C4-2B (cell line): Measurements from ENCODE around the gene NPLOC4.
"Not testable (repeated sequence)": the region's sequence is repeated elsewhere in the genome, so short reads cannot be mapped to it uniquely, and the experiment has no call there.

Experiments
- H3K27ac ChIP-seq: fragments of 450-650 bp; 2 replicates; pipeline ENCODE4 v1.5.1; 2017
- CTCF ChIP-seq: fragments of 450-650 bp; conservative IDR thresholded peaks from 2 replicates; pipeline ENCODE4 v1.5.1; 2017; ENCODE audit warnings: mild to moderate bottlenecking
- ZFX ChIP-seq: fragments of 450-650 bp; IDR thresholded peaks from 2 replicates; pipeline ENCODE4 v1.6.1; 2017

Gene NPLOC4

GRCh38 chr17:81682565-81683207 lies 45.8 kb upstream of the NPLOC4 start:
- TF ChIP-seq CTCF (no peak), ZFX (no peak)
- H3K27ac ChIP-seq: peak overlapping the region; percentile 93

- no peak overlapping the region for H3K27ac ChIP-seq
- no peak for TF ChIP-seq ZFX
- no peak for TF ChIP-seq CTCF
These were observed 44.8 kb upstream of the NPLOC4 start for GRCh38 chr17:81681672-81682071.

GRCh38 chr17:81680150-81680549 lies 43.2 kb upstream of the NPLOC4 start:
- H3K27ac ChIP-seq: no peak overlapping the region
- TF ChIP-seq CTCF: no peak
- no peak for TF ChIP-seq ZFX

GRCh38 chr17:81676906-81677305 lies 40.0 kb upstream of the NPLOC4 start:
- no peak for TF ChIP-seq CTCF
- no peak for TF ChIP-seq ZFX
- no peak overlapping the region for H3K27ac ChIP-seq

- TF ChIP-seq CTCF: peak; percentile 88
- not testable (repeated sequence) for H3K27ac ChIP-seq
These were observed 38.8 kb upstream of the NPLOC4 start for GRCh38 chr17:81675515-81676221.

- TF ChIP-seq ZFX: no peak
- TF ChIP-seq CTCF: no peak
- H3K27ac ChIP-seq: no peak overlapping the region
These were observed 36.8 kb upstream of the NPLOC4 start for GRCh38 chr17:81673561-81674258.

GRCh38 chr17:81672954-81673353 lies 36.0 kb upstream of the NPLOC4 start:
- H3K27ac ChIP-seq: no peak overlapping the region
- TF ChIP-seq CTCF: no peak
- no peak for TF ChIP-seq ZFX
